ENCODE measurements around the gene TMPRSS11E.
"Not testable (repeated sequence)": the region's sequence is repeated elsewhere in the genome, so short reads cannot be mapped to it uniquely, and the experiment has no call there.

Gene TMPRSS11E

DNA sequence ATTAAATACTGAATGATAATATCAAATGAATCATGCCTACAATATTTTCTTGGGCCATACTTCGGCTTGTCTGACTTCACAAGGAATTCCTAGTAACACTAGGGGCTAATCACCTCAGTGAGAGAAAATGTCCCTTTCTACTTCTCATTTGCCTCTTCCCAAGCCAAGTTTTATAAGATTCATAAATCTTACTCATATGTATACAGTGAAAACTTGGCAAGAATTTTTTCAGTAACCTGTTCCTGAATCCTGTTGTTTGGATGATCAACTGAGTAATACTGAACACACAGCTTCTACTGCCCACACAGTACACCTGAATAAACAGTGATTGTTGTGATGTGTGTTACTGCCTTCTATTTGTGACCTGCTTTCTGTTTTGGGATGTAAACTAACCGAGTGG is 16.5 kb downstream of the TMPRSS11E start:
- H3K27me3 ChIP-seq (ENCODE audit: insufficient read depth, low read length): no peaks in the 10 kb centered on the region
- no peaks in the 10 kb centered on the region for H3K9me3 ChIP-seq (ENCODE audit: insufficient read depth, low read depth, low read length)
- no peak overlapping the region for H3K4me3 ChIP-seq (ENCODE audit: low read length)
- H3K27ac ChIP-seq (ENCODE audit: low read length): no peak overlapping the region
- H3K4me1 ChIP-seq (ENCODE audit: insufficient read depth, low read length): 0 out of 2 replicates have a peak, but pooled peaks cover 3% of the 10 kb centered on the region
- no peak overlapping the region for H3K9ac ChIP-seq (ENCODE audit: low read depth, low read length)
- H3K36me3 ChIP-seq (ENCODE audit: insufficient read depth, low read depth, low read length): no peaks in the 10 kb centered on the region

- Histone ChIP-seq H3K36me3 (ENCODE audit: insufficient read depth, low read depth, low read length) (no peaks in the 10 kb centered on the region), H3K9me3 (ENCODE audit: insufficient read depth, low read depth, low read length) (no peaks in the 10 kb centered on the region), H3K4me1 (ENCODE audit: insufficient read depth, low read length) (0 out of 2 replicates have a peak, but pooled peaks cover 3% of the 10 kb centered on the region), H3K27ac (ENCODE audit: low read length) (no peak overlapping the region), H3K27me3 (ENCODE audit: insufficient read depth, low read length) (no peaks in the 10 kb centered on the region), H3K9ac (ENCODE audit: low read depth, low read length) (no peak overlapping the region), H3K4me3 (ENCODE audit: low read length) (no peak overlapping the region)
Observed at GRCh38 chr4:68465058-68465457, 17.8 kb downstream of the TMPRSS11E start.

DNA sequence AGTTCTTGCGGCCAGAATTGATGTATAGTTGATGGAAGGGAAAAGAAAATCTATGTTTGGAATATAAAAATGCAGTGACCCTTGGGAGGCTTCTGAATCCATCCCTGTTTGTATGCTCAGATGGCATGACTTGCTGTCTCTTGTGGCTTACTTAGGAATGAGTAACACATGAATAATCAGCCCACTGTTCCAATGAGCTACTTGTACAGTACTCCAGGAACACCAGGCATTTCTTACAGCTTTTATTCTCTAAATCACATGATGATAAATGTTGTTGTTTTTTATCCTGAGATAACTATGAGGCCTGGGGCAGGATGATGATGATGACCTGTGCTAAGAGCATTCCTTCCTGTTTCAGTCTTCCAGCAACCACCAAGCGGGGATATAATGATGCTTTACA is 18.9 kb downstream of the TMPRSS11E start:
- Histone ChIP-seq H3K4me1 (ENCODE audit: insufficient read depth, low read length) (0 out of 2 replicates have a peak, but pooled peaks cover 3% of the 10 kb centered on the region), H3K27me3 (ENCODE audit: insufficient read depth, low read length) (no peaks in the 10 kb centered on the region), H3K9me3 (ENCODE audit: insufficient read depth, low read depth, low read length) (no peaks in the 10 kb centered on the region), H3K4me3 (ENCODE audit: low read length) (no peak overlapping the region), H3K36me3 (ENCODE audit: insufficient read depth, low read depth, low read length) (no peaks in the 10 kb centered on the region), H3K27ac (ENCODE audit: low read length) (no peak overlapping the region), H3K9ac (ENCODE audit: low read depth, low read length) (no peak overlapping the region)

- no peak overlapping the region for H3K4me3 ChIP-seq (ENCODE audit: low read length)
- H3K27me3 ChIP-seq (ENCODE audit: insufficient read depth, low read length): no peaks in the 10 kb centered on the region
- H3K36me3 ChIP-seq (ENCODE audit: insufficient read depth, low read depth, low read length): no peaks in the 10 kb centered on the region
- H3K27ac ChIP-seq (ENCODE audit: low read length): no peak overlapping the region
- H3K9me3 ChIP-seq (ENCODE audit: insufficient read depth, low read depth, low read length): no peaks in the 10 kb centered on the region
- no peak overlapping the region for H3K9ac ChIP-seq (ENCODE audit: low read depth, low read length)
- H3K4me1 ChIP-seq (ENCODE audit: insufficient read depth, low read length): 0 out of 2 replicates have a peak, but pooled peaks cover 3% of the 10 kb centered on the region
Observed at GRCh38 chr4:68466751-68467150, 19.5 kb downstream of the TMPRSS11E start.

DNA sequence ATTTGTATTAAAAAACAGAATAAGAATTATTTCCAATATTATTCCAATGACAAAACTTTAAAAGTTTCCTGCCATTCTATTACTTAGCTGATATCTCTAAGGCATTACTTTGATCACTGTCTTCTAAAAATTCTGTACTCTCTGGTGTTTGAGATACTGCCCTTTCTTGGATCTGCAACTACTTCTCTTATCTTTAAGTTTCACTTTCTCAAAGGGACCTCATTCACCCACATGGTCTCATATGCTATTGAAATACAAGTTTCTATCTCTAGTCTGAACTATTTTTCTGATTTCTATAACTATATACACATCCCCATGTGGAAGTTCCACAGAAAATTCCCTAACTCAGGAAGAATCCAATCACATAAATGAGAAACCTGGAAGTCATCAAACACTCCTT is 22.2 kb downstream of the TMPRSS11E start:
- no peaks in the 10 kb centered on the region for H3K27me3 ChIP-seq (ENCODE audit: insufficient read depth, low read length)
- H3K27ac ChIP-seq (ENCODE audit: low read length): no peak overlapping the region
- no peak overlapping the region for H3K9ac ChIP-seq (ENCODE audit: low read depth, low read length)
- H3K4me1 ChIP-seq (ENCODE audit: insufficient read depth, low read length): 0 out of 2 replicates have a peak, but pooled peaks cover 3% of the 10 kb centered on the region
- no peak overlapping the region for H3K4me3 ChIP-seq (ENCODE audit: low read length)
- no peaks in the 10 kb centered on the region for H3K36me3 ChIP-seq (ENCODE audit: insufficient read depth, low read depth, low read length)
- no peaks in the 10 kb centered on the region for H3K9me3 ChIP-seq (ENCODE audit: insufficient read depth, low read depth, low read length)

DNA sequence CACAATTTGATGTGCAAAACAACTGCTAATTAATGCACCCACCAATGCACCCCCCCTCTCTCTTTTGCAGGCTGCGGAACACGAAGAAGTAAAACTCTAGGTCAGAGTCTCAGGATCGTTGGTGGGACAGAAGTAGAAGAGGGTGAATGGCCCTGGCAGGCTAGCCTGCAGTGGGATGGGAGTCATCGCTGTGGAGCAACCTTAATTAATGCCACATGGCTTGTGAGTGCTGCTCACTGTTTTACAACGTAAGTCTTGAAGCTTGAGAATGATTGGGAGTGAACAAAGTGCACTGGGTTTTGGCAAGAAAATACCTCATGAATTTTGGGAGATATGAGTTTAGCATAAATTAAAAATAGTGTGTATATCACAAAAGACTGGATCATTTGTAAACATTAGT is 28.9 kb downstream of the TMPRSS11E start:
- Histone ChIP-seq H3K4me3 (ENCODE audit: low read length) (no peak overlapping the region), H3K4me1 (ENCODE audit: insufficient read depth, low read length) (peaks cover 6% of the 10 kb centered on the region; the same call in 1 of the 2 replicates), H3K36me3 (ENCODE audit: insufficient read depth, low read depth, low read length) (no peaks in the 10 kb centered on the region), H3K27me3 (ENCODE audit: insufficient read depth, low read length) (no peaks in the 10 kb centered on the region), H3K9me3 (ENCODE audit: insufficient read depth, low read depth, low read length) (no peaks in the 10 kb centered on the region), H3K27ac (ENCODE audit: low read length) (no peak overlapping the region), H3K9ac (ENCODE audit: low read depth, low read length) (no peak overlapping the region)

- Histone ChIP-seq H3K9ac (ENCODE audit: low read depth, low read length) (no peak overlapping the region), H3K36me3 (ENCODE audit: insufficient read depth, low read depth, low read length) (no peaks in the 10 kb centered on the region), H3K9me3 (ENCODE audit: insufficient read depth, low read depth, low read length) (no peaks in the 10 kb centered on the region), H3K27ac (ENCODE audit: low read length) (no peak overlapping the region), H3K4me1 (ENCODE audit: insufficient read depth, low read length) (no peaks in the 10 kb centered on the region), H3K4me3 (ENCODE audit: low read length) (no peak overlapping the region), H3K27me3 (ENCODE audit: insufficient read depth, low read length) (no peaks in the 10 kb centered on the region)
Observed at GRCh38 chr4:68489338-68489737, 42.1 kb downstream of the TMPRSS11E start.

DNA sequence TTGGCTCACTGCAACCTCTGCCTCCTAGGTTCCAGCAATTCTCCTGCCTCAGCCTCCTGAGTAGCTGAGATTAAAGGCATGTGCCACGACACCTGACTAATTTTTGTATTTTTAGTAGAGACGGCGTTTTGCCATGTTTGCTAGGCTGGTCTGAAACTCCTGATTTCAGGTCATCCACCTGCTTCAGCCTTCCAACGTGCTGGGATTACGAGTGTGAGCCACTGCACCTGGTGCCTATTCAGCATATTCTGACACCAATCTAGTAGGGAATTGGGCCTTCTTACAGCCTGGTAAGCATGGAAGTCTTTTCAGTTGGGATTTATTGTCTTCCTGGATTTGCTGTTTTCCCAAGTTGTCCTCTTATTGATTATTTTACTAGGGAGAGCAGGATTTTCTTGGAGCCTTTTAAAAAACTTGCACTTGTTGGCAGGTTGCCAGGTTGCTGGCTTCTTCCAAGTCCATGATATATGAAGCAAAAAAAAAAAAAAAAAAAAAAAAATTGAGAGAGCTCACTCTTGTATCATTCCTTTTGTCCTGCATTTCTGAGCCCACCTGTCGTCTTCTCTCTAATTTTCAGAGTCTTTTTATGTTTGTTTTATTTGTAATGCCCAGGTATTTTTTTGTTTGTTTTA is 43.7 kb downstream of the TMPRSS11E start:
- Histone ChIP-seq H3K27ac (ENCODE audit: low read length) (no peak overlapping the region), H3K4me3 (ENCODE audit: low read length) (no peak overlapping the region), H3K9me3 (ENCODE audit: insufficient read depth, low read depth, low read length) (no peaks in the 10 kb centered on the region), H3K27me3 (ENCODE audit: insufficient read depth, low read length) (no peaks in the 10 kb centered on the region), H3K36me3 (ENCODE audit: insufficient read depth, low read depth, low read length) (no peaks in the 10 kb centered on the region), H3K4me1 (ENCODE audit: insufficient read depth, low read length) (no peaks in the 10 kb centered on the region), H3K9ac (ENCODE audit: low read depth, low read length) (no peak overlapping the region)

DNA sequence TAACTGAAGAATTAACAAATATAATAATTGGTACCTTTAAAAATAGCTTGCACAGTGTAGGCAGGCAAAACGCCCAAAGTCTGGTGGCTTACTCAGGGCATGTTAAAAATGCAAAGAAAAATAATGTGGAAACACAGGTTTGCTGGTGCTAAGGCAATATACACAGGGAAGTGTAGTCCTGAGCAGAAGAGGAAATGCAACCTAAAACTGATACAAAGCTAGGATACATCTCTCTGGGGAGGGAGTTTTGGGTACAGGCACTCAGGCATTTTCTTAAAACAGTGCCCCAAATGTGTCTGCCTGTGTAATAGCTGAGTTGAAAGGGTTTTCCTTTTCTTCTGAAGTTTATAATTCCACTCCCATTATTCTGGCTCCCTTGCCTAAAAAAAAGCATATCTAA is 47.4 kb downstream of the TMPRSS11E start:
- Histone ChIP-seq H3K9ac (ENCODE audit: low read depth, low read length) (no peak overlapping the region), H3K27ac (ENCODE audit: low read length) (no peak overlapping the region), H3K4me1 (ENCODE audit: insufficient read depth, low read length) (no peaks in the 10 kb centered on the region), H3K27me3 (ENCODE audit: insufficient read depth, low read length) (no peaks in the 10 kb centered on the region), H3K36me3 (ENCODE audit: insufficient read depth, low read depth, low read length) (no peaks in the 10 kb centered on the region), H3K4me3 (ENCODE audit: low read length) (no peak overlapping the region), H3K9me3 (ENCODE audit: insufficient read depth, low read depth, low read length) (no peaks in the 10 kb centered on the region)

DNA sequence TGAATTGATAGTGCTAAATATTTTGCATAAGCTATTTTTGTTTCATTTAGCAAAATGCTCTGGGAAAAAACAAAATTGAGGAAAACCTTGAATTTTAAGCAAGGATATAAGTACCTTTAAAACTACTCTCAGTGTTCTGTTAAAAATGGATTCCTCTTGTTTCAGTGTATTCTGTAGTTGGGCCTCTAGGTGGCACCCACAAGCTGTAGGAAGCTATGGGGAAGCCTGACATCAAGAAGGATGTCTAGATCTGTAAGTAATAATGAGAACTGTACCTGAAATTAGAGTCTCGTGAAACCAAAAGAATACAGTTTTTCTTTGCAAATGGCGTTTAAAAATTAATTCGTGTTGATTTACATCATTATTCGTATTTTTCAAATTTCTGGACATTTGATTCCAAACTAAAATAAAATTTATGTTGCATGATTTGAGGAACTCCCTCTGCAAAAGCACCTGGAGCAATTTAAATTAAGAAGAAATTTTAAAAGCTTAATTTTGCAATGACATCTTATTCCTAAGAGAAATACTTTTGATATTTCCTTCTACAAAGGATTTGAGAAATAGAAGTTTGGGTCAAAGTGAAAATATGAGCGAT is 51.2 kb downstream of the TMPRSS11E start:
- Histone ChIP-seq H3K9ac (ENCODE audit: low read depth, low read length) (no peak overlapping the region), H3K9me3 (ENCODE audit: insufficient read depth, low read depth, low read length) (no peaks in the 10 kb centered on the region), H3K27me3 (ENCODE audit: insufficient read depth, low read length) (no peaks in the 10 kb centered on the region), H3K27ac (ENCODE audit: low read length) (no peak overlapping the region), H3K4me3 (ENCODE audit: low read length) (no peak overlapping the region), H3K4me1 (ENCODE audit: insufficient read depth, low read length) (no peaks in the 10 kb centered on the region), H3K36me3 (ENCODE audit: insufficient read depth, low read depth, low read length) (no peaks in the 10 kb centered on the region)

DNA sequence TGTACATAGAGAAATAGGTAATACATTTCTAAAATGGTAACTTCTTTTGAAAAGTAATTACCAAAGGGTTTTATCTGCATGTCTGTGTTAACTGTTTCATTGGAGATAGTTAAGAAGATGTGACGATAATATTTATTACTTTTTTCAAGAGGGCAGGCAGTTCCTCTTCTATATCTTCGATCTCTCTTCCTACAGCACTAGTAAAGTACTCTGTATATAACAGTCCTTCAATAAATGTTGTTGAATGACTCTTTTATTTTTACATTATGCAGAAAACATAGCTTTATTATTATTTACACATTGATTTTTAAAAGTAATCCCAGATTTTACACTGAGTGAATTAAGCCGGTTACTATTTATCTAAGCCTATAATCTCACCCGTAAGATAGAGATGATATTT is 51.8 kb downstream of the TMPRSS11E start:
- Histone ChIP-seq H3K4me1 (ENCODE audit: insufficient read depth, low read length) (no peaks in the 10 kb centered on the region), H3K36me3 (ENCODE audit: insufficient read depth, low read depth, low read length) (no peaks in the 10 kb centered on the region), H3K27ac (ENCODE audit: low read length) (no peak overlapping the region)

GRCh38 chr4:68503462-68503861 is 56.2 kb downstream of the TMPRSS11E start:
- not testable (repeated sequence) for H3K27me3 ChIP-seq (ENCODE audit: insufficient read depth, low read length); H3K27ac ChIP-seq (ENCODE audit: low read length); H3K9ac ChIP-seq (ENCODE audit: low read depth, low read length); H3K4me3 ChIP-seq (ENCODE audit: low read length); H3K4me1 ChIP-seq (ENCODE audit: insufficient read depth, low read length); H3K36me3 ChIP-seq (ENCODE audit: insufficient read depth, low read depth, low read length)
- H3K9me3 ChIP-seq (ENCODE audit: insufficient read depth, low read depth, low read length): peaks cover 11% of the 10 kb centered on the region

More for the DNA sequence above, 51.8 kb downstream of the TMPRSS11E start:
- Histone ChIP-seq H3K9me3 (ENCODE audit: insufficient read depth, low read depth, low read length) (no peaks in the 10 kb centered on the region), H3K9ac (ENCODE audit: low read depth, low read length) (no peak overlapping the region), H3K4me3 (ENCODE audit: low read length) (no peak overlapping the region), H3K27me3 (ENCODE audit: insufficient read depth, low read length) (no peaks in the 10 kb centered on the region)
